ENCODE results near the gene SLC6A3.
"Not testable (repeated sequence)": the region's sequence is repeated elsewhere in the genome, so short reads cannot be mapped to it uniquely, and the experiment has no call there.

The SLC6A3 gene

GRCh38 chr5:1366514-1366913 lies 78.7 kb downstream of the SLC6A3 start:
- DNase-seq = no peak

DNA sequence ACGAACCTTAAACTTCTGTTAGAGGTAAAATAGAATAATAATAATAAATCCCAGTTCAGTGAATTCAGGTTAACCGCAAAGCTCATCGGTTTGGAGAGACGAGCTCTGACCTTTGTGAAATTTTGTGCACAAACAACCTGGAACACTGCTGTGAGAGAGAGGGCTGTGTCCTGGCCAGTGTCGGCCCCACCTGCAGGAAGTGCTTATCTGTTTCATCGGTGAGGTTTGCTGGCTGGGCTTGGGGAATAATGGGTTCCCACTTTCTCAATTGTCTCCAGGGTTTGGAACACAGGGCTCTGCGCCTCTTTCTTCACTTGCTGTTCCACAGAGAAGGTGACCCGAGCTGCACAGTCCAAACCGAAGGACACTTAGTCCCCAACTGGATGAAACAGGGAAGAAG lies 81.0 kb downstream of the SLC6A3 start:
- DNase-seq = no peak

DNA sequence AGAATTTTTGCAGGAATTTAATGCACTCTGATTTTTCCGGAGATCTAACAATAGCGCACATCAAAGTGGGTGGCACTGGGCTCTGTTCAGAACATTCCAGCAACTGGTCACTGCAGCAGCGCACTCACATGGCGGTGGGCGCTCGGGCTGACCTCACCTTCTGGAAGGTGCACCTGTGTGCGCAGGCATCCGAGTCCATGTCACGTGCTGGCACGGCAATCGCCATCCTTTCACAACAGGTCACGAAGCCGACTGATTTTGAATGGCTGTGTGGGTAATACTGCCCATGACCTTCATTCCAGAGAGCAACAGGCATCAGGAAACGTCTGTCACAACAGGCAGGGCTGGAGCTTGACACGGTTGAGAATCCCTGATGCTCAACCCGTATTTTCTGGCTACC lies 81.7 kb downstream of the SLC6A3 start:
- DNase-seq = no peak

DNA sequence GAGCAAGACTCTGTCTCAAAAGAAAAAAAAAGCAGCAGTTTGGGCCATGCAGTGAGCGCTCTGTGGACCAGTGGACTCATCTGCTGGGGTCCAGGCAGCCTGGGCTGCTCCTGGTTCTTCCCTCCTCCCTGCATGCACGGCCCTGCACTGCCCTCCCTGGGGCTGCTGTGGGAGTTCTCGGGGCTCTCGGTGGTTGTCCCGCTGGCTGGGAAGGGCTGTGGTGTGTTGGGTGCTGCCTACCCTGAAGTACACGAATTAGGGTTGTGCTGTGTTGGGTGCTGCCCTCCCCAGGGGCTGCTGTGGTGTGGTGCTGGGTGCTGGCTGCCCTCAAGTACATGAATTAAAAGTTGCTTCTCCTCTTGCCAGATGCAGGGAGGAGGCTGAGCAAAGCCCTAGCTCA lies 82.1 kb downstream of the SLC6A3 start:
- DNase-seq = no peak

- no peak for DNase-seq
These were observed 82.8 kb downstream of the SLC6A3 start for GRCh38 chr5:1362242-1363015.

- no peak for DNase-seq
These were observed 84.4 kb downstream of the SLC6A3 start for GRCh38 chr5:1360861-1361260.

DNA sequence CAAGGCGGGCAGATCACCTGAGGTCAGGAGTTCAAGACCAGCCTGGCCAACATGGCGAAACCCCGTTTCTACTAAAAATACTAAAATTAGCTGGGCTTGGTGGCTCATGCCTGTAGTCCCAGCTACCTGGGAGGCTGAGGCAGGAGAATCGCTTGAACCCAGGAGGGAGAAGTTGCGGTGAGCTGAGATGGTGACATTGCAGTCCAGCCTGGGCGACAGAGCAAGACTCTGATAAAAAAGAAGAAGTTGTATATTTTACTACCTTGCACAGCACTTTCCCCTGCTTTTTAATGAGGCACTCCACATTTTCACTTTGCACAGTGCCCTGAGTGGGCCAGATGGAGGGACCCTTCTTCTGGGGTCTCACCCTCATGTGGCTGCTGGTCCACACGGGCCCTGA lies 84.9 kb downstream of the SLC6A3 start:
- DNase-seq = not testable (repeated sequence)

- DNase-seq = no peak
These were observed 85.5 kb downstream of the SLC6A3 start for GRCh38 chr5:1359713-1360112.

- DNase-seq = no peak
These were observed 86.1 kb downstream of the SLC6A3 start for GRCh38 chr5:1359031-1359645.

DNA sequence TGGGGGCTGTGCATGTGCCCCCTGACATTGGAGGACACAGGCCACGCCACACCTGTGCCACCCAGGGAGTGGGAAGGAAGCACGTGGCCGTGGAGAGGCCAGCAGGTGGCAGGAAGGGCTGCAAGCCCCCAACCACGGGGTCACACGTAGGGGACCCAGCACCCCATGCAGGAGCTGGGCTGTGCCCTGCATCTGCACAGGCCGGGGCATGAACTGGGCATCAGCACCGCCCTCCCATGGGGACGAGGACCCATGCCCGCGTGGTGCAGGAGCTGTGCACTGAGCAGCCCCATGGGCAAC lies 86.6 kb downstream of the SLC6A3 start:
- DNase-seq = no peak

GRCh38 chr5:1357946-1358725 lies 87.1 kb downstream of the SLC6A3 start:
- DNase-seq = no peak

DNA sequence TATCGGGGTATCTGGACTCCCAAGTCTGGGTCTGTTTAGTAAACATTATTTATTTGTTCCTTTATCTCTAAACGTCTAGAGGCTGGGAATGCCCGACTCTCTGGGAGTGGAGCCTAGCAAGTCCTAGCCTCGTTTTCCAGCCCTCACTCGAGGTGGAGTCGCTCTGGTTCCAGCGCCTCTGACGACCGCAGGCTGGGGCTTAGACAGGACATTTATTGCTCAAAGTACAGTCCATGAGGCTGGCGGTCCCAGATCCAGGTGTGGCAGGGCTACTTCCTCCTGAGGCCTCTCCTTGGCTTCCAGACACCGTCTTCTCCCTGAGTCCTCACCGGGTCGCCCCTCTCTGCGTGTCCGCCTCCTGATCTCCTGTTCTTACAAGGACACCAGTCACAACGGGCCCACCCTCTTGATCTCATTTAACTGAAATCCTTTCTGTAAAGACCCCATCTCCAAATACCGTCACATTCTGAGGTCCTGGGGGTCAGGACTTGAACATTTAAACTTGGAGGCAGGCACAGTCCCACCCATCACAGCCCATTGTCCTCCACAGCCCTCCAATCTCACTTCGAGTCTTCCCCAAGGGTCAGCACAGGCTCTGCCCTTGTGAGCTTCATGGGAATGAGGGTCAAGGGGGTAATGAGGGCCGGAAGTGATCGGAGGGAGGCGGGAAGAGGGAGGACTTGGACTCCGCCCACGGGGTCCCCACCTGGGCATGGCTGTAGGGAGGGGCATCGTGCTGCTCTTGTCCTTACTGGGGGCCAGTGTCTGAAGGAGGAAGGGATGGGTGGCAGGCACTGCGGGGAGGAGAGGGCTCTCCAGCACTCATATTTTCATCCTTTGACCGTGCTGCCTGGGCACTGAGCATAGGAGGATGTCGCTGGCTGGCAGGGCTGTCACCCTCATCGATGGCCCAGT lies 88.1 kb downstream of the SLC6A3 start:
- DNase-seq = no peak

- no peak for DNase-seq
These were observed 90.7 kb downstream of the SLC6A3 start for GRCh38 chr5:1354576-1354975.

DNA sequence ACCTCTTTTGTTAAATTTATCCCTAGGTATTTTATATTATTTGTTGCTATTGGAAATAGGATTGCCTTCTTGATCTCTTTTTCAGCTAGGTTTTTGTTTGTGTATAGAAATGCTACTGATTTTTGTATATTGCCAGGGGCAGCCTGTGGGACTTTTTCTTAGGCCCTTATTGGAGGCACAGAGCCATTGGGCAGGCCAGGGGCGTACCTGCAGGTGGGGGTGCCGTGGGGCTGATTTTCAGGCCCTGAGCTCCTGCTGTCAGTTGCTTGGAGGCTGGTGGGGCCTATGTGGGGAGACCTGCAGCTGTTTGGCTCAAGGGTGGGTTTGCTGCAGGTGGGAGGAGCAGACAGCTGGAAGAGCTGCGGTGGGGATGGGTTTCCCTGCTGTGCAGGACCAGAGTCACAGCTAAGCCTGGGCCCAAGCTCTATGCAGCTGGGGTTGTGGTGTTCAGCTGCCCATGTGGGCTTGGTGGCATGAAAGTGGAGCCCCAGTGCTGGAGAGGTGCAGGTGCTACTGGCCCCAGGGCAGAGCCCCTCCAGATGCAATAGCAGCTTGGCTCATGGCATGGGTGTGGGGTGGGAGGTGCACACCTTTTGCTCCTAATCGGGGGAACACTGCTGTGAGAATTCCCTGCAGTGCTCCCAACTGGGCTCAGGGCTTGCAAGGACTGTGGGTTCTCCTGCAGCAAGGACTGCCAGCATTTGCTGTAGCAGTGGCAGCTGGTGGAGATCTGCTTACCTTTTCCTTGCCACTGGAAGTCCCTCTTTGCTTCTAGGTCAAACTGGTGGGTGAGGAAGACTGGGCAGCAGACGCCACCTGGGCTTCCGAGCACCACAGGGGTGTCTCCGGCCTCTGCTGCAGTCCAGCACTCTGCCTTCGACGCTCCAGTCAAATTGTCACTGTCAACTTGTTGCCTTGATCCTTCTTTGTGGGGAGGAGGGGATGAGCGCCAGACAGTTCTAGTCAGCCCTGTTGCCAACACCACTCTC lies 92.7 kb downstream of the SLC6A3 start:
- no peak for DNase-seq

- DNase-seq = no peak
These were observed 94.1 kb downstream of the SLC6A3 start for GRCh38 chr5:1351156-1351555.

DNA sequence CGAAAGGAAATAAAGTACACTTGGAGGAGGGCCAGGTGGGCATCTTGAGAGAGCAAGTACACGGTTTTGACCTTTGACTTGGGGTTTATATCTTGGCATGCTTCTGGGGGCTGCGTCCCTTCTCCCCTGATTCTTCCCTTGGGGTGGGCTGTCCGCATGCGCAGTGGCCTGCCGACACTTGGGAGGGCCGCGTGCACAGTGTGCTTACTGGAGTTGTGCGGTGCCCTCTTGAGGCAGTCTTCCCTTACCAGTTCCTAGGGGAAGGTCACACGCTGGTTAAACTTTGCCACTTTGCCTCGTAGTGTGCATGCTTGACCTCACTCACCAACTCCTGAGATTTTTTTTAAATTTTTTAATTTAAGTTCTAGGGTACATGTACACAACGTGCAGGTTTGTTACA lies 96.0 kb downstream of the SLC6A3 start:
- DNase-seq = no peak

DNA sequence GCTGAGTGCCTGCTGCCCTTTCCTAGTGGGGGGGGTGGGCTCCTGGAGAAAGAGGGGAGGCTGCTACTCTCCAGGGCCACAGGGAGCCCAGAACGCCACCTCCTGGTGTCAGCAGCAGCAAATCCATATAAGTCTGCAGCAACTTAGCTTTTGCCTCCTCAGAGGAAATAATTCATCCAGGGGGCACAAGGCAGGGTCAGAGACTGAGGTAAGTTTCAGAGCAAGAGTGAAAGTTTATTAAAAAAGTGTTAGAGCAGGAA lies 96.3 kb downstream of the SLC6A3 start:
- DNase-seq = no peak

GRCh38 chr5:1347571-1347970 lies 97.7 kb downstream of the SLC6A3 start:
- DNase-seq = no peak

DNA sequence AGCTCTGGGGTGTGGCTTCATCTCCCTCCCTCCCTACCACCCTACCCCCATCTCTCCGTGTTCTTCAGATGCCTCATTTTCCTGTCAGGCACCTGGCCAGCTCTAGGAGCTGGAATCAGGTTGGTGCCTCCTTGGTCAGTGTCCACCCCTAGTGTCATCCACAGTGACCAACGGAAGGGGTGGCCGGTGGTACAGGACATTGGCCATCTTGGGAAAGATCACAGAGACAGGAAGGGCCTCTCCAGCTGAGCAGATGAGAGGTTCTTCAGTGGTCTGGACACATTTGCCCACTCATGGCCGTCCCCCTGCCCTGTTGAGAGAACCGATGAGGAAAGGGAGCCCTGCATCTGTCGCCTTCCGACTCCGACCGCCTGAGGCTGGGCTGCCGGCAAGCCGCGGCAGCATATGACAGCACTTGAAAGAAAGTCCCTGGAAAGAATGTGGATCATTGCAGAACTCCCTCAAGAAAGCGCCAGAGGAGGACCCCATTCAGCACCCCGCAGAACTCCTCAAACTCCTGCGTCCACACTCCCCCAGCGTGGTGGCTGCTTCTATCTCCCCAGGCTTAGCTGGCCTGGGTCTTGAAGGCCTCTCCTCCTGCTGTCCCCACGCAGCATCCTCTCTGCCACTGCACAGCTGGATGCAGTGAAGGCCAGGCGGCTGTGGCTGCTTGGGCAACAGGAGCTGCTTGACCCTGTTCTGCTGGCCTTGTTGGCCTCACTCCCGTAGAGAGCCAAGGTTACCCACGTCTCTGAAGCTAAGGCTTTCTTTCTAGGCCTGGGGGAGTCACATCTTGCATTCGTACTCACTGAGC lies 98.4 kb downstream of the SLC6A3 start:
- no peak for DNase-seq

- DNase-seq = no peak
These were observed 99.2 kb downstream of the SLC6A3 start for GRCh38 chr5:1345876-1346626.

Measured in inflammatory macrophage treated with lipopolysaccharide for 4 hours (primary cell).